ENCODE results near the gene SEC22B.
"Not testable (repeated sequence)": the region's sequence is repeated elsewhere in the genome, so short reads cannot be mapped to it uniquely, and the experiment has no call there.

The SEC22B gene

GRCh38 chr1:120178799-120179756 lies 2.8 kb upstream of the SEC22B start:
- no peaks in the 10 kb centered on the region for H3K9me3 ChIP-seq (ENCODE audit: control insufficient read depth, low read length)
- H3K27me3 ChIP-seq (replicated peaks; ENCODE audit: control insufficient read depth, insufficient read depth, low read length), result no peaks in the 10 kb centered on the region
- peak overlapping the region; percentile 74 for H3K4me3 ChIP-seq (ENCODE audit: low read length)
- H3K4me1 ChIP-seq (ENCODE audit: control insufficient read depth, insufficient read depth, low read length), result peaks cover 21% of the 10 kb centered on the region
- H3K36me3 ChIP-seq (ENCODE audit: control insufficient read depth, insufficient read depth, low read length, severe bottlenecking), result no peaks in the 10 kb centered on the region
- H3K9ac ChIP-seq (ENCODE audit: low read length), result peak overlapping the region; percentile 88
- peak; percentile 82 for DNase-seq (ENCODE audit: low read depth)

- not testable (repeated sequence) for H3K36me3 ChIP-seq (ENCODE audit: control insufficient read depth, insufficient read depth, low read length, severe bottlenecking); H3K4me3 ChIP-seq (ENCODE audit: low read length); H3K9me3 ChIP-seq (ENCODE audit: control insufficient read depth, low read length); H3K9ac ChIP-seq (ENCODE audit: low read length); H3K27me3 ChIP-seq (replicated peaks; ENCODE audit: control insufficient read depth, insufficient read depth, low read length); DNase-seq (ENCODE audit: low read depth)
- H3K4me1 ChIP-seq (ENCODE audit: control insufficient read depth, insufficient read depth, low read length), result peaks cover 21% of the 10 kb centered on the region
Observed at GRCh38 chr1:120178058-120178457, 1.7 kb upstream of the SEC22B start.

- peak; percentile 41 for DNase-seq (ENCODE audit: low read depth)
- Histone ChIP-seq H3K4me3 (ENCODE audit: low read length) (peak overlapping the region; percentile 94), H3K4me1 (ENCODE audit: control insufficient read depth, insufficient read depth, low read length) (peaks cover 21% of the 10 kb centered on the region), H3K9ac (ENCODE audit: low read length) (peak overlapping the region; percentile 96)
- H3K9me3 ChIP-seq (ENCODE audit: control insufficient read depth, low read length); H3K36me3 ChIP-seq (ENCODE audit: control insufficient read depth, insufficient read depth, low read length, severe bottlenecking); H3K27me3 ChIP-seq (replicated peaks; ENCODE audit: control insufficient read depth, insufficient read depth, low read length): not testable (repeated sequence)
Observed at GRCh38 chr1:120175688-120176087, 632 bp downstream of the SEC22B start.

- not testable (repeated sequence) for DNase-seq (ENCODE audit: low read depth); H3K36me3 ChIP-seq (ENCODE audit: control insufficient read depth, insufficient read depth, low read length, severe bottlenecking); H3K4me1 ChIP-seq (ENCODE audit: control insufficient read depth, insufficient read depth, low read length); H3K27me3 ChIP-seq (replicated peaks; ENCODE audit: control insufficient read depth, insufficient read depth, low read length); H3K9me3 ChIP-seq (ENCODE audit: control insufficient read depth, low read length); H3K9ac ChIP-seq (ENCODE audit: low read length); H3K4me3 ChIP-seq (ENCODE audit: low read length)
Observed at GRCh38 chr1:120164761-120165160, 11.6 kb downstream of the SEC22B start.

GRCh38 chr1:120162015-120162414 lies 14.3 kb downstream of the SEC22B start:
- H3K4me1 ChIP-seq (ENCODE audit: control insufficient read depth, insufficient read depth, low read length); DNase-seq (ENCODE audit: low read depth); H3K9ac ChIP-seq (ENCODE audit: low read length); H3K36me3 ChIP-seq (ENCODE audit: control insufficient read depth, insufficient read depth, low read length, severe bottlenecking); H3K9me3 ChIP-seq (ENCODE audit: control insufficient read depth, low read length); H3K27me3 ChIP-seq (replicated peaks; ENCODE audit: control insufficient read depth, insufficient read depth, low read length); H3K4me3 ChIP-seq (ENCODE audit: low read length): not testable (repeated sequence)

- not testable (repeated sequence) for DNase-seq (ENCODE audit: low read depth); H3K27me3 ChIP-seq (replicated peaks; ENCODE audit: control insufficient read depth, insufficient read depth, low read length); H3K4me1 ChIP-seq (ENCODE audit: control insufficient read depth, insufficient read depth, low read length)
Observed at GRCh38 chr1:120158495-120158894, 17.8 kb downstream of the SEC22B start.

GRCh38 chr1:120158086-120158485 lies 18.2 kb downstream of the SEC22B start:
- H3K27me3 ChIP-seq (replicated peaks; ENCODE audit: control insufficient read depth, insufficient read depth, low read length); H3K9me3 ChIP-seq (ENCODE audit: control insufficient read depth, low read length); H3K4me3 ChIP-seq (ENCODE audit: low read length); H3K4me1 ChIP-seq (ENCODE audit: control insufficient read depth, insufficient read depth, low read length); DNase-seq (ENCODE audit: low read depth); H3K36me3 ChIP-seq (ENCODE audit: control insufficient read depth, insufficient read depth, low read length, severe bottlenecking); H3K9ac ChIP-seq (ENCODE audit: low read length): not testable (repeated sequence)

More at GRCh38 chr1:120158495-120158894, 17.8 kb downstream of the SEC22B start:
- H3K36me3 ChIP-seq (ENCODE audit: control insufficient read depth, insufficient read depth, low read length, severe bottlenecking); H3K9ac ChIP-seq (ENCODE audit: low read length); H3K4me3 ChIP-seq (ENCODE audit: low read length); H3K9me3 ChIP-seq (ENCODE audit: control insufficient read depth, low read length): not testable (repeated sequence)

GRCh38 chr1:120150138-120150822 lies 26.0 kb downstream of the SEC22B start:
- H3K4me3 ChIP-seq (ENCODE audit: low read length); H3K9me3 ChIP-seq (ENCODE audit: control insufficient read depth, low read length); H3K36me3 ChIP-seq (ENCODE audit: control insufficient read depth, insufficient read depth, low read length, severe bottlenecking); H3K27me3 ChIP-seq (replicated peaks; ENCODE audit: control insufficient read depth, insufficient read depth, low read length); H3K9ac ChIP-seq (ENCODE audit: low read length); H3K4me1 ChIP-seq (ENCODE audit: control insufficient read depth, insufficient read depth, low read length); DNase-seq (ENCODE audit: low read depth): not testable (repeated sequence)

GRCh38 chr1:120149420-120150059 lies 26.8 kb downstream of the SEC22B start:
- H3K4me3 ChIP-seq (ENCODE audit: low read length); DNase-seq (ENCODE audit: low read depth); H3K9ac ChIP-seq (ENCODE audit: low read length); H3K36me3 ChIP-seq (ENCODE audit: control insufficient read depth, insufficient read depth, low read length, severe bottlenecking); H3K4me1 ChIP-seq (ENCODE audit: control insufficient read depth, insufficient read depth, low read length); H3K27me3 ChIP-seq (replicated peaks; ENCODE audit: control insufficient read depth, insufficient read depth, low read length); H3K9me3 ChIP-seq (ENCODE audit: control insufficient read depth, low read length): not testable (repeated sequence)

GRCh38 chr1:120145806-120146205 lies 30.5 kb downstream of the SEC22B start:
- H3K4me1 ChIP-seq (ENCODE audit: control insufficient read depth, insufficient read depth, low read length); H3K4me3 ChIP-seq (ENCODE audit: low read length); H3K9ac ChIP-seq (ENCODE audit: low read length); H3K27me3 ChIP-seq (replicated peaks; ENCODE audit: control insufficient read depth, insufficient read depth, low read length); H3K36me3 ChIP-seq (ENCODE audit: control insufficient read depth, insufficient read depth, low read length, severe bottlenecking); H3K9me3 ChIP-seq (ENCODE audit: control insufficient read depth, low read length): not testable (repeated sequence)
- peak; percentile 29 for DNase-seq (ENCODE audit: low read depth)

- not testable (repeated sequence) for H3K27me3 ChIP-seq (replicated peaks; ENCODE audit: control insufficient read depth, insufficient read depth, low read length); H3K9me3 ChIP-seq (ENCODE audit: control insufficient read depth, low read length); DNase-seq (ENCODE audit: low read depth); H3K4me1 ChIP-seq (ENCODE audit: control insufficient read depth, insufficient read depth, low read length); H3K36me3 ChIP-seq (ENCODE audit: control insufficient read depth, insufficient read depth, low read length, severe bottlenecking); H3K4me3 ChIP-seq (ENCODE audit: low read length); H3K9ac ChIP-seq (ENCODE audit: low read length)
Observed at GRCh38 chr1:120144626-120145025, 31.7 kb downstream of the SEC22B start.
